WTC11 (cell line): ENCODE measurements around the gene KCNMA1. TPM values are rescaled to one million over a fixed set of nuclear protein-coding genes. Genes with fewer than 3 reads are reported as not detected.

Experiments
- ATAC-seq: fragments of 200-7000 bp; cut with Tn5 transposase; 2 replicates; pipeline ENCODE4 v1.10.0; 2021; ENCODE audit warnings: mild to moderate bottlenecking, moderate library complexity
- CTCF ChIA-PET: fragments of 300-600 bp; sonication (Branson Sonifier 250); formaldehyde crosslinking; loops from one replicate; lab custom pipeline; 2021; ENCODE audit warnings: antibody characterized with exemption; lab: Charles Lee
- POLR2A ChIA-PET: fragments of 350-600 bp; sonication (Branson Sonifier 250); formaldehyde crosslinking; loops from one replicate; lab custom pipeline; 2021; ENCODE audit warnings: antibody characterized with exemption; lab: Charles Lee
- DNase-seq: peaks from one replicate; pipeline ENCODE4 v3.0.0; 2021; ENCODE audit warnings: low spot score
- H3K27ac Mint-ChIP-seq: 2 replicates; pipeline ENCODE4 v1.8.0; 2021; ENCODE audit warnings: mixed read lengths
- H3K27me3 Mint-ChIP-seq: 2 replicates; pipeline ENCODE4 v1.8.0; 2021; ENCODE audit warnings: low read depth, mild to moderate bottlenecking, moderate library complexity, mixed read lengths
- H3K36me3 Mint-ChIP-seq: 2 replicates; pipeline ENCODE4 v1.8.0; 2021; ENCODE audit warnings: mixed read lengths
- H3K4me1 Mint-ChIP-seq: 2 replicates; pipeline ENCODE4 v1.8.0; 2022; ENCODE audit warnings: mixed read lengths
- H3K4me3 Mint-ChIP-seq: 2 replicates; pipeline ENCODE4 v1.8.0; 2021; ENCODE audit warnings: mild to moderate bottlenecking, moderate library complexity, mixed read lengths
- H3K9me3 Mint-ChIP-seq: 2 replicates; pipeline ENCODE4 v1.8.0; 2021; ENCODE audit warnings: mixed read lengths
- E2F5 ChIP-seq: sonication (generic); formaldehyde crosslinking; IDR thresholded peaks from 2 replicates; pipeline ENCODE4 v1.8.1; 2022; ENCODE audit warnings: mild to moderate bottlenecking, moderate library complexity, missing genetic modification reagents
- FOXP4 ChIP-seq: sonication (generic); formaldehyde crosslinking; IDR thresholded peaks from 2 replicates; pipeline ENCODE4 v1.8.0; 2022; ENCODE audit warnings: mild to moderate bottlenecking, missing genetic modification reagents
- GTF2I ChIP-seq: fragments of 250-450 bp; sonication (Bioruptor Pico); conservative IDR thresholded peaks from 2 replicates; pipeline ENCODE4 v1.4.0; 2021; ENCODE audit warnings: mild to moderate bottlenecking
- JUN ChIP-seq: sonication (generic); formaldehyde crosslinking; IDR thresholded peaks from 2 replicates; pipeline ENCODE4 v1.8.0; 2023; ENCODE audit warnings: mild to moderate bottlenecking, missing genetic modification reagents
- NFATC4 ChIP-seq: fragments of 250-450 bp; sonication (Bioruptor Pico); IDR thresholded peaks from 2 replicates; pipeline ENCODE4 v1.9.0; 2021; ENCODE audit warnings: mild to moderate bottlenecking
- NR2C2 ChIP-seq: sonication (generic); formaldehyde crosslinking; IDR thresholded peaks from 2 replicates; pipeline ENCODE4 v1.8.0; 2022; ENCODE audit warnings: mild to moderate bottlenecking, missing genetic modification reagents
- TCF7 ChIP-seq: sonication (generic); formaldehyde crosslinking; IDR thresholded peaks from 2 replicates; pipeline ENCODE4 v1.8.0; 2022; ENCODE audit warnings: mild to moderate bottlenecking, low read depth, missing genetic modification reagents, moderate library complexity
- TP53 ChIP-seq: sonication (generic); formaldehyde crosslinking; IDR thresholded peaks from 2 replicates; pipeline ENCODE4 v1.8.1; 2023; ENCODE audit warnings: mild to moderate bottlenecking, missing genetic modification reagents
- ZSCAN18 ChIP-seq: fragments of 250-450 bp; sonication (Bioruptor Pico); IDR thresholded peaks from 2 replicates; pipeline ENCODE4 v2.1.2; 2022; ENCODE audit warnings: mild to moderate bottlenecking, moderate library complexity
- total RNA-seq: library from RNA; stranded (reverse); gene quantifications from 3 replicates; pipeline ENCODE4 v1.2.3, GENCODE V29; 2021
- TF ChIP-seq, protein P1 (sequence below): sonication (generic); formaldehyde crosslinking; IDR thresholded peaks from 2 replicates; pipeline ENCODE4 v1.8.1; 2023; ENCODE audit warnings: mild to moderate bottlenecking, missing genetic modification reagents
- TF ChIP-seq, protein P2 (sequence below): fragments of 250-450 bp; sonication (Bioruptor Pico); IDR thresholded peaks from 2 replicates; pipeline ENCODE4 v1.9.0; 2021; ENCODE audit warnings: mild to moderate bottlenecking, borderline replicate concordance
- TF ChIP-seq, protein P3 (sequence below): sonication (generic); formaldehyde crosslinking; IDR thresholded peaks from 2 replicates; pipeline ENCODE4 v1.8.1; 2022; ENCODE audit warnings: mild to moderate bottlenecking, missing genetic modification reagents, moderate library complexity, borderline replicate concordance

KCNMA1 gene
- total RNA-seq, 1 experiment from 2014 or later: 7.3 TPM

DNA sequence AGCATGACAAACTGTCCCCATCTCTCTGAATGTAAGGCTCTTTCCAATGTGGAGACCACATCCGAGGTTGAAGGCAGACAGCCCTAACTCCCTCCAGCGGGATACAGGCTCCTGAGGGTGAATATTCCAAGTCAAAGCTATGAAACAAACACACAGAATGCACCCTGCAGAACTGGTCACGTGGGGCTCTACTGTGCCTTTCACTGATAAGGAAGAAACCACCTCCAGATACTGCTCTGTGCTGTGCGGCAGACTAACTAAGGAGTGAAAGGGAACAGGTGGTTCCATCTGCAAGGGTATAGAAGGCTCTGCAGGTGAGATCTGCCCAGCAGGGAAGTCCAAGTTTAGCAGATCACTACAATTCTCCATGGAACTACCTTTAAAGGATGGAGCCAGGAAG lies 534.4 kb downstream of the KCNMA1 start:
- H3K27ac Mint-ChIP-seq: no peak overlapping the region
- DNase-seq: no peak
- TF ChIP-seq, protein P1, sequence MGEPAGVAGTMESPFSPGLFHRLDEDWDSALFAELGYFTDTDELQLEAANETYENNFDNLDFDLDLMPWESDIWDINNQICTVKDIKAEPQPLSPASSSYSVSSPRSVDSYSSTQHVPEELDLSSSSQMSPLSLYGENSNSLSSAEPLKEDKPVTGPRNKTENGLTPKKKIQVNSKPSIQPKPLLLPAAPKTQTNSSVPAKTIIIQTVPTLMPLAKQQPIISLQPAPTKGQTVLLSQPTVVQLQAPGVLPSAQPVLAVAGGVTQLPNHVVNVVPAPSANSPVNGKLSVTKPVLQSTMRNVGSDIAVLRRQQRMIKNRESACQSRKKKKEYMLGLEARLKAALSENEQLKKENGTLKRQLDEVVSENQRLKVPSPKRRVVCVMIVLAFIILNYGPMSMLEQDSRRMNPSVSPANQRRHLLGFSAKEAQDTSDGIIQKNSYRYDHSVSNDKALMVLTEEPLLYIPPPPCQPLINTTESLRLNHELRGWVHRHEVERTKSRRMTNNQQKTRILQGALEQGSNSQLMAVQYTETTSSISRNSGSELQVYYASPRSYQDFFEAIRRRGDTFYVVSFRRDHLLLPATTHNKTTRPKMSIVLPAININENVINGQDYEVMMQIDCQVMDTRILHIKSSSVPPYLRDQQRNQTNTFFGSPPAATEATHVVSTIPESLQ (CRISPR knock-in tag): no peak
- TF ChIP-seq E2F5 (CRISPR knock-in tag) (no peak), GTF2I (CRISPR knock-in tag) (no peak), NR2C2 (CRISPR knock-in tag) (no peak), ZSCAN18 (CRISPR knock-in tag) (no peak)
- TF ChIP-seq, protein P2, sequence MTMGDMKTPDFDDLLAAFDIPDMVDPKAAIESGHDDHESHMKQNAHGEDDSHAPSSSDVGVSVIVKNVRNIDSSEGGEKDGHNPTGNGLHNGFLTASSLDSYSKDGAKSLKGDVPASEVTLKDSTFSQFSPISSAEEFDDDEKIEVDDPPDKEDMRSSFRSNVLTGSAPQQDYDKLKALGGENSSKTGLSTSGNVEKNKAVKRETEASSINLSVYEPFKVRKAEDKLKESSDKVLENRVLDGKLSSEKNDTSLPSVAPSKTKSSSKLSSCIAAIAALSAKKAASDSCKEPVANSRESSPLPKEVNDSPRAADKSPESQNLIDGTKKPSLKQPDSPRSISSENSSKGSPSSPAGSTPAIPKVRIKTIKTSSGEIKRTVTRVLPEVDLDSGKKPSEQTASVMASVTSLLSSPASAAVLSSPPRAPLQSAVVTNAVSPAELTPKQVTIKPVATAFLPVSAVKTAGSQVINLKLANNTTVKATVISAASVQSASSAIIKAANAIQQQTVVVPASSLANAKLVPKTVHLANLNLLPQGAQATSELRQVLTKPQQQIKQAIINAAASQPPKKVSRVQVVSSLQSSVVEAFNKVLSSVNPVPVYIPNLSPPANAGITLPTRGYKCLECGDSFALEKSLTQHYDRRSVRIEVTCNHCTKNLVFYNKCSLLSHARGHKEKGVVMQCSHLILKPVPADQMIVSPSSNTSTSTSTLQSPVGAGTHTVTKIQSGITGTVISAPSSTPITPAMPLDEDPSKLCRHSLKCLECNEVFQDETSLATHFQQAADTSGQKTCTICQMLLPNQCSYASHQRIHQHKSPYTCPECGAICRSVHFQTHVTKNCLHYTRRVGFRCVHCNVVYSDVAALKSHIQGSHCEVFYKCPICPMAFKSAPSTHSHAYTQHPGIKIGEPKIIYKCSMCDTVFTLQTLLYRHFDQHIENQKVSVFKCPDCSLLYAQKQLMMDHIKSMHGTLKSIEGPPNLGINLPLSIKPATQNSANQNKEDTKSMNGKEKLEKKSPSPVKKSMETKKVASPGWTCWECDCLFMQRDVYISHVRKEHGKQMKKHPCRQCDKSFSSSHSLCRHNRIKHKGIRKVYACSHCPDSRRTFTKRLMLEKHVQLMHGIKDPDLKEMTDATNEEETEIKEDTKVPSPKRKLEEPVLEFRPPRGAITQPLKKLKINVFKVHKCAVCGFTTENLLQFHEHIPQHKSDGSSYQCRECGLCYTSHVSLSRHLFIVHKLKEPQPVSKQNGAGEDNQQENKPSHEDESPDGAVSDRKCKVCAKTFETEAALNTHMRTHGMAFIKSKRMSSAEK (CRISPR knock-in tag): no peak
- H3K36me3 Mint-ChIP-seq: no peaks in the 10 kb centered on the region
- CTCF ChIA-PET: no interaction called here
- peaks cover 28% of the 10 kb centered on the region for H3K27me3 Mint-ChIP-seq
- ATAC-seq: no peak
- no peaks in the 10 kb centered on the region for H3K9me3 Mint-ChIP-seq
- peaks cover 11% of the 10 kb centered on the region for H3K4me1 Mint-ChIP-seq
- POLR2A ChIA-PET: no interaction called here
- H3K4me3 Mint-ChIP-seq: no peak overlapping the region

- Mint-ChIP-seq H3K27ac (no peak overlapping the region), H3K27me3 (peaks cover 28% of the 10 kb centered on the region), H3K4me1 (no peaks in the 10 kb centered on the region), H3K36me3 (no peaks in the 10 kb centered on the region), H3K9me3 (no peaks in the 10 kb centered on the region), H3K4me3 (no peak overlapping the region)
- ATAC-seq (no peak), DNase-seq (no peak)
- TF ChIP-seq NFATC4 (CRISPR knock-in tag) (no peak), FOXP4 (CRISPR knock-in tag) (no peak), TP53 (CRISPR knock-in tag) (no peak), NR2C2 (CRISPR knock-in tag) (no peak), JUN (CRISPR knock-in tag) (no peak), TCF7 (no peak)
- TF ChIP-seq, protein P3, sequence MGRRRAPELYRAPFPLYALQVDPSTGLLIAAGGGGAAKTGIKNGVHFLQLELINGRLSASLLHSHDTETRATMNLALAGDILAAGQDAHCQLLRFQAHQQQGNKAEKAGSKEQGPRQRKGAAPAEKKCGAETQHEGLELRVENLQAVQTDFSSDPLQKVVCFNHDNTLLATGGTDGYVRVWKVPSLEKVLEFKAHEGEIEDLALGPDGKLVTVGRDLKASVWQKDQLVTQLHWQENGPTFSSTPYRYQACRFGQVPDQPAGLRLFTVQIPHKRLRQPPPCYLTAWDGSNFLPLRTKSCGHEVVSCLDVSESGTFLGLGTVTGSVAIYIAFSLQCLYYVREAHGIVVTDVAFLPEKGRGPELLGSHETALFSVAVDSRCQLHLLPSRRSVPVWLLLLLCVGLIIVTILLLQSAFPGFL (CRISPR knock-in tag): no peak
- ChIA-PET POLR2A (no interaction called here), CTCF (no interaction called here)
Observed at GRCh38 chr10:77101341-77101740, 536.3 kb downstream of the KCNMA1 start.
